Activated CD8-positive, alpha-beta T cell treated with anti-CD3 and anti-CD28 coated beads, Interleukin-2, amount 10 ng/mL, durations not matched to agents 7 days and 5 days (primary cell): ENCODE results near the gene SCCPDH. TPM values are rescaled to one million over a fixed set of nuclear protein-coding genes. Genes with fewer than 3 reads are reported as not detected.

ENCODE experiments used
- ATAC-seq: fragments of 150-1000 bp; cut with Tn5 transposase; one replicate; pipeline ENCODE4 v1.10.0; 2021; ENCODE audit warnings: moderate library complexity
- CTCF ChIA-PET: fragments of 350-600 bp; sonication (Branson Sonifier 250); formaldehyde crosslinking; loops from one replicate; lab custom pipeline; 2021; ENCODE audit warnings: antibody characterized with exemption; lab: Charles Lee
- POLR2A ChIA-PET: fragments of 350-600 bp; sonication (Branson Sonifier 250); formaldehyde crosslinking; loops from one replicate; lab custom pipeline; 2021; ENCODE audit warnings: antibody characterized with exemption; lab: Charles Lee
- DNase-seq: peaks from one replicate; pipeline ENCODE4 v3.0.0-alpha.2; 2020
- H3K27ac Mint-ChIP-seq: one replicate; pipeline ENCODE4 v1.8.0; 2021; ENCODE audit warnings: mild to moderate bottlenecking, mixed read lengths
- H3K27me3 Mint-ChIP-seq: one replicate; pipeline ENCODE4 v1.8.0; 2021; ENCODE audit warnings: low read depth, mixed read lengths
- H3K36me3 Mint-ChIP-seq: one replicate; pipeline ENCODE4 v1.8.0; 2021; ENCODE audit warnings: low read depth, mixed read lengths
- H3K4me1 Mint-ChIP-seq: one replicate; pipeline ENCODE4 v1.8.0; 2021; ENCODE audit warnings: low read depth, mixed read lengths
- H3K4me3 Mint-ChIP-seq: one replicate; pipeline ENCODE4 v1.8.0; 2021; ENCODE audit warnings: mild to moderate bottlenecking, mixed read lengths
- H3K9me3 Mint-ChIP-seq: one replicate; pipeline ENCODE4 v1.8.0; 2022; ENCODE audit warnings: mixed read lengths; ENCODE audit not compliant: insufficient read depth
- total RNA-seq, 2 experiments: library from RNA; stranded (reverse); gene quantifications; one replicate each; pipeline ENCODE4 v1.2.3, GENCODE V29; 2021

Gene SCCPDH
- total RNA-seq, 2 experiments from 2014 or later: 18.5 to 19.6 TPM

GRCh38 chr1:246789454-246790339, 65.5 kb downstream of the SCCPDH start:
- peaks cover 2% of the 10 kb centered on the region for H3K27me3 Mint-ChIP-seq
- CTCF ChIA-PET: no interaction called here
- no peak overlapping the region for H3K4me3 Mint-ChIP-seq
- POLR2A ChIA-PET: no interaction called here
- H3K4me1 Mint-ChIP-seq: peaks cover 13% of the 10 kb centered on the region
- no peak overlapping the region for H3K27ac Mint-ChIP-seq
- H3K36me3 Mint-ChIP-seq: peaks cover 3% of the 10 kb centered on the region
- no peak for DNase-seq
- ATAC-seq: no peak
- H3K9me3 Mint-ChIP-seq: no peaks in the 10 kb centered on the region

GRCh38 chr1:246790364-246790763, 66.2 kb downstream of the SCCPDH start:
- DNase-seq: no peak
- Mint-ChIP-seq H3K4me1 (peaks cover 7% of the 10 kb centered on the region), H3K36me3 (peaks cover 3% of the 10 kb centered on the region), H3K9me3 (no peaks in the 10 kb centered on the region), H3K27me3 (peaks cover 2% of the 10 kb centered on the region), H3K4me3 (no peak overlapping the region), H3K27ac (no peak overlapping the region)
- CTCF ChIA-PET: no interaction called here
- no peak for ATAC-seq
- POLR2A ChIA-PET: no interaction called here

GRCh38 chr1:246790833-246791232, 66.6 kb downstream of the SCCPDH start:
- Mint-ChIP-seq H3K9me3 (no peaks in the 10 kb centered on the region), H3K27ac (no peak overlapping the region), H3K36me3 (peaks cover 2% of the 10 kb centered on the region), H3K27me3 (peaks cover 2% of the 10 kb centered on the region), H3K4me1 (peaks cover 7% of the 10 kb centered on the region), H3K4me3 (no peak overlapping the region)
- ATAC-seq (no peak), DNase-seq (no peak)
- POLR2A ChIA-PET: no interaction called here
- CTCF ChIA-PET: no interaction called here

GRCh38 chr1:246791303-246791918, 67.2 kb downstream of the SCCPDH start:
- Mint-ChIP-seq H3K9me3 (no peaks in the 10 kb centered on the region), H3K4me1 (peaks cover 7% of the 10 kb centered on the region), H3K27ac (no peak overlapping the region), H3K36me3 (no peaks in the 10 kb centered on the region), H3K27me3 (peaks cover 2% of the 10 kb centered on the region), H3K4me3 (no peak overlapping the region)
- ATAC-seq (no peak), DNase-seq (no peak)
- ChIA-PET POLR2A (no interaction called here), CTCF (no interaction called here)

GRCh38 chr1:246792603-246793002, 68.4 kb downstream of the SCCPDH start:
- ChIA-PET CTCF (no interaction called here), POLR2A (no interaction called here)
- Mint-ChIP-seq H3K9me3 (no peaks in the 10 kb centered on the region), H3K4me1 (peaks cover 7% of the 10 kb centered on the region), H3K27me3 (peaks cover 2% of the 10 kb centered on the region), H3K27ac (no peak overlapping the region), H3K36me3 (no peaks in the 10 kb centered on the region), H3K4me3 (no peak overlapping the region)
- no peak for DNase-seq
- ATAC-seq: no peak

- POLR2A ChIA-PET: no interaction called here
- H3K4me1 Mint-ChIP-seq: peaks cover 3% of the 10 kb centered on the region
- DNase-seq (no peak), ATAC-seq (no peak)
- no peak overlapping the region for H3K4me3 Mint-ChIP-seq
- CTCF ChIA-PET: no interaction called here
- no peak overlapping the region for H3K27ac Mint-ChIP-seq
- no peaks in the 10 kb centered on the region for H3K9me3 Mint-ChIP-seq
- peaks cover 2% of the 10 kb centered on the region for H3K27me3 Mint-ChIP-seq
- H3K36me3 Mint-ChIP-seq: no peaks in the 10 kb centered on the region
These were observed 69.2 kb downstream of the SCCPDH start for GRCh38 chr1:246793356-246793896.

GRCh38 chr1:246794048-246794827, 70.0 kb downstream of the SCCPDH start:
- no peaks in the 10 kb centered on the region for H3K9me3 Mint-ChIP-seq
- ATAC-seq: no peak
- H3K4me1 Mint-ChIP-seq: no peaks in the 10 kb centered on the region
- ChIA-PET CTCF (no interaction called here), POLR2A (no interaction called here)
- peaks cover under 1% of the 10 kb centered on the region for H3K27me3 Mint-ChIP-seq
- H3K4me3 Mint-ChIP-seq: no peak overlapping the region
- no peak for DNase-seq
- no peak overlapping the region for H3K27ac Mint-ChIP-seq
- H3K36me3 Mint-ChIP-seq: no peaks in the 10 kb centered on the region

- ChIA-PET CTCF (no interaction called here), POLR2A (no interaction called here)
- no peak overlapping the region for H3K4me3 Mint-ChIP-seq
- no peak overlapping the region for H3K27ac Mint-ChIP-seq
- ATAC-seq (no peak), DNase-seq (no peak)
- H3K36me3 Mint-ChIP-seq: no peaks in the 10 kb centered on the region
- no peaks in the 10 kb centered on the region for H3K4me1 Mint-ChIP-seq
- no peaks in the 10 kb centered on the region for H3K27me3 Mint-ChIP-seq
- H3K9me3 Mint-ChIP-seq: no peaks in the 10 kb centered on the region
These were observed 70.8 kb downstream of the SCCPDH start for GRCh38 chr1:246794828-246795671.

GRCh38 chr1:246795906-246796694, 71.9 kb downstream of the SCCPDH start:
- Mint-ChIP-seq H3K4me1 (no peaks in the 10 kb centered on the region), H3K9me3 (no peaks in the 10 kb centered on the region), H3K4me3 (no peak overlapping the region), H3K27me3 (no peaks in the 10 kb centered on the region), H3K36me3 (no peaks in the 10 kb centered on the region), H3K27ac (no peak overlapping the region)
- DNase-seq (no peak), ATAC-seq (no peak)
- ChIA-PET CTCF (no interaction called here), POLR2A (no interaction called here)

GRCh38 chr1:246797157-246797556, 72.9 kb downstream of the SCCPDH start:
- DNase-seq: no peak
- Mint-ChIP-seq H3K27ac (no peak overlapping the region), H3K9me3 (no peaks in the 10 kb centered on the region), H3K27me3 (no peaks in the 10 kb centered on the region), H3K36me3 (no peaks in the 10 kb centered on the region), H3K4me3 (no peak overlapping the region), H3K4me1 (no peaks in the 10 kb centered on the region)
- CTCF ChIA-PET: no interaction called here
- POLR2A ChIA-PET: no interaction called here
- no peak for ATAC-seq

- Mint-ChIP-seq H3K36me3 (no peaks in the 10 kb centered on the region), H3K9me3 (no peaks in the 10 kb centered on the region), H3K27ac (no peak overlapping the region), H3K27me3 (no peaks in the 10 kb centered on the region), H3K4me3 (no peak overlapping the region), H3K4me1 (no peaks in the 10 kb centered on the region)
- CTCF ChIA-PET: no interaction called here
- DNase-seq (no peak), ATAC-seq (no peak)
- POLR2A ChIA-PET: no interaction called here
These were observed 73.4 kb downstream of the SCCPDH start for GRCh38 chr1:246797597-246797996.
